Skeletal muscle cell (primary cell): Measurements from ENCODE around the gene TAOK3.
A peak's percentile ranks its signal among the peaks of the same experiment; 100 is the strongest.
"Not testable (repeated sequence)": the region's sequence is repeated elsewhere in the genome, so short reads cannot be mapped to it uniquely, and the experiment has no call there.

Experiments used
- DNase-seq: peaks from one replicate; pipeline ENCODE4 v3.0.0-alpha.2; 2010; ENCODE audit warnings: low read depth
- H3K4me3 ChIP-seq: 2 replicates; pipeline ENCODE4 v1.5.1; 2011; ENCODE audit warnings: low read depth, mild to moderate bottlenecking, control low read depth, low read length, moderate library complexity

The TAOK3 gene

DNA sequence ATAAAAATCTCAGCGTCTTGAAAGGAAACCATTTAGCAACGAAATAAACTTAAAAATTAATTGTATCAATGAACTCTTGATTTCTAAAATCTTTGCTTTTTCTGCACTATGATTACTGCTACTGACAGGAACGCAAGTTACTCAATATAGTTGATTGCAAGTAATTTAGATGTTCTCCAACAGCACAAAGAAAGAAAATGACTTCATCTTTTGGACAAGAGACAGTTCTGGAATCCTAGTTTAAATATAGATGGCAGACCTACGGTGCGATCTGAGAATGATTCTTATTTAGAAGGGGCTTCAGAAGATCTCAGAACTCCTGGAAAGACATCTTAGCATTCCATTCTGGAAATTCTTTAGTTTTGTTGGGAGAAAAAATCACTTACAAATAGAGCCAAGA is 2.2 kb upstream of the TAOK3 start:
- H3K4me3 ChIP-seq = no peak overlapping the region
- no peak for DNase-seq

DNA sequence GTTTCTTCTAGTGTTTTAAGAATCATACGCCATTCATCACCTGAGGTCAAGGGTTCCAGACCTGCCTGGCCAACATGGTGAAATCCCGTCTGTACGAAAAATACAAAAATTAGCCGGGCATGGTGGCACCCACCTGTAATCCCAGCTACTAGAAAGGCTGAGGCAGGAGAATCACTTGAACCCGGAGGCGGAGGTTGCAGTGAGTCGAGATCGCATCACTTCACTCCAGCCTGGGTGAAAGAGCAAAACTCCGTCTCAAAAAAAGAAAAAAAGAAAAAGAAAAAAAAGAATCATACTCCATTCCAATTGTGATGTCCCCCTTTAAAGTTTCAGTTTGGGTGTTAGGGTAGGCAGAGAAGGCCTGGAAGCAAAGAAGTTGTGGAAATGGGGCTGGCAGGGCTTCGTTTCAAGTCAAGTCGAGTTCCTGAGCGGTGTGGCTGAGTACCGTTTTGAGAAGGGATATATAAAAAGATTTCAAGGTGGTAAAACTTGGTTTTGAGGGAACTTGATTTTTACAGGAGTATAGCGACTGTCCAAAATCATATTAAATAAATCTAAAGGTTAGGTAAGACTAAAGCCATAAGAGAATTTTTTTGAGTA is 1.5 kb upstream of the TAOK3 start:
- no peak overlapping the region for H3K4me3 ChIP-seq
- no peak for DNase-seq

- DNase-seq = no peak
- H3K4me3 ChIP-seq = peak overlapping the region; percentile 77
Measured at GRCh38 chr12:118373616-118374015, 909 bp upstream of the TAOK3 start.

GRCh38 chr12:118371321-118372282 is 1.1 kb downstream of the TAOK3 start:
- DNase-seq = no peak
- peak overlapping the region; percentile 92 for H3K4me3 ChIP-seq

- no peak for DNase-seq
- H3K4me3 ChIP-seq = peak overlapping the region; percentile 92
Measured at GRCh38 chr12:118370601-118371000, 2.1 kb downstream of the TAOK3 start.

DNA sequence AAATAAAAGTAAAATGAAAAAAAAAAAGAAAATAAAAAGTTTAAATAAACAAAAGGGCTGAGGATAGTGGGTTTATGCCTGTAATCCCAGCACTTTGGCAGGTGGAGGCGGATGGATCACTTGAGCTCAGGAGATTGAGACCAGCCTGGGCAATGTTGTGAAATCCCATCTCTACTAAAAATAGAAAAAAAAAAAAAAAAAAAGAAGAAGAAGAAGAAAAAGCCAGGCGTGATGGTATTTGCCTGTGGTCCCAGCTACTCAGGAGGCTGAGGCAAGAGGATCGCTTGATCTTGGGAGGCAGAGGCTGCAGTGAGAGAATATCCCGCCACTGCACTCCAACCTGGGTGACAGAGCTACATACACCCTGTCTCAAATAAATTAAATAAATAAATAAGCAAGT is 3.9 kb downstream of the TAOK3 start:
- H3K4me3 ChIP-seq = no peak overlapping the region
- DNase-seq = no peak

- H3K4me3 ChIP-seq = no peak overlapping the region
Measured at GRCh38 chr12:118361889-118362288, 10.8 kb downstream of the TAOK3 start.

GRCh38 chr12:118361092-118361404 is 11.7 kb downstream of the TAOK3 start:
- DNase-seq = no peak
- H3K4me3 ChIP-seq = no peak overlapping the region

More at GRCh38 chr12:118361889-118362288, 10.8 kb downstream of the TAOK3 start:
- no peak for DNase-seq

DNA sequence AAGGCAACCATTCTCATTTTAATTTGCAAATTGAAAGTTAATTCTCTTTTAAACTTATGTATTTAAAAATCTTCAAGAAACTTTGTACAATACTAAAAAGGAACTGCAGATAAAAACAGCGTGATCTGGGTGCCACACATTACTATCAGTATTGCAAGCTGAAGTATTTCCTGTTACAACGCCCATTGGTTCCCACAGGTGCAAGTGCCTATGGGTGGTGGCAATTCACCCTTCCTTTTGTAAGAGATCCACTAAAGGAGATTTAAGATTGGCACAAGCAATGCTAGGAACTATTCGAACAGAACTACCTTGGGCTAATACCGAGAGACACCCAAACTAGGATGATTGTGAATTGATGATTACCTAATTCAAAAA is 13.2 kb downstream of the TAOK3 start:
- DNase-seq = no peak
- H3K4me3 ChIP-seq = no peak overlapping the region

- no peak for DNase-seq
- no peak overlapping the region for H3K4me3 ChIP-seq
Measured at GRCh38 chr12:118358612-118359540, 13.8 kb downstream of the TAOK3 start.

- no peak for DNase-seq
- H3K4me3 ChIP-seq = no peak overlapping the region
Measured at GRCh38 chr12:118358008-118358359, 14.7 kb downstream of the TAOK3 start.

GRCh38 chr12:118357257-118358007 is 15.3 kb downstream of the TAOK3 start:
- DNase-seq = no peak
- H3K4me3 ChIP-seq = no peak overlapping the region

DNA sequence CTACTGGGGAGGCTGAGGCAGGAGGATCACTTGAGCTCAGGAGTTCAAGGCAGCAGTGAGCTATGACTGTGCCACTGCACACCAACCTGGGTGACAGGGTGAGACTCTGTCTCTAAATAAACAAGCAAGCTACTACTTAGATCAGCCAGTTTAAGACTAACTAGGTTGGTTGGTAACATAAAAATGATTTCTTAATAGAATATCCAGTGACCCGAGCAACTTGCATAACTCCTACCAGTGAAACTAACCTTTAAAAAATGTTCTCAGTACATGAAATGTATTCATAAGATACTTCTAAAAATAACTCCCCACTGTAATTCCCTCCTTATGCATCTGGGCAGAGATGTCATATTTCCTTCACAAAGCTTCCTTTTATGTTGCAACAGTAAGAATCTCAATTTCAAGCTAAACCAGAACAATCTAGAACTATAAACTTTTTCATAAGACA is 15.9 kb downstream of the TAOK3 start:
- H3K4me3 ChIP-seq = no peak overlapping the region
- peak; percentile 49 for DNase-seq

DNA sequence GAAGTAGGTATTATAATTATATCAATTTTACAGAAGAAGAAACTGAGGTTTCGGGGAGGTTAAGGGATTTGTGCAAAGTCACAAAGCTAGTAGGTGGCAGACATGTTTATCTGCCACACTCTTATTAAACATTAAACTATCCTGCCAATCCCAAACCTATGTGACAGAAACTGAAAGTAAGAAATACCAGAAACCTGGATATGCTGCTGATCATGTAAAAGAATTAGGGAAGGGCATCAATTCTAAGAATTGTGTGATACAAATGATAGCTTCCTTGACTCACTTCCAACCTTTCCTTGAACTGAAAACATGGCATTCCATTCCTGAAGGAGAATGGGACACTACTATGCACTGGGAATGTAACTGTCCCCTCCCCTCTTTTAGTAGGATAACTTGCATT is 16.9 kb downstream of the TAOK3 start:
- H3K4me3 ChIP-seq = no peak overlapping the region
- no peak for DNase-seq

GRCh38 chr12:118354903-118355302 is 17.8 kb downstream of the TAOK3 start:
- DNase-seq = no peak
- no peak overlapping the region for H3K4me3 ChIP-seq

- H3K4me3 ChIP-seq, DNase-seq: not testable (repeated sequence)
Measured at GRCh38 chr12:118354503-118354902, 18.2 kb downstream of the TAOK3 start.

DNA sequence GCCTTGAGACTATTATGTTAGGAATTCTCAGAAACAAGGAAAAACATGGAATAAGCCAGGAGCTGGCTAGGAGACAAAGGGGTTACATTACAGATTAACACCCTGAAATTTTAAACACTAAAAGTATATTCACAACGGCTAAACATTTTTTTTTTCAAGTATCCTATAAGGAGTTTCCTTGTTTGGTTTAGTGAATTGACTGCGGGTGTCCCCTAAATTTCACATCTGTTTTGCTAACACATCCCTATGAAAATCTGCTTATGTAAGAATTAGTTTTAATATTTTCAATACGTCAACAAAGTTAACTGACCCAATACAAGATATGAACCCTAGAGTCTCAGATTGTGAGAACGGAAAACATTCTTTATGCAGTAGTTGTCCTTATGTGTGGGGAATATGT is 19.0 kb downstream of the TAOK3 start:
- DNase-seq = no peak
- H3K4me3 ChIP-seq = no peak overlapping the region

DNA sequence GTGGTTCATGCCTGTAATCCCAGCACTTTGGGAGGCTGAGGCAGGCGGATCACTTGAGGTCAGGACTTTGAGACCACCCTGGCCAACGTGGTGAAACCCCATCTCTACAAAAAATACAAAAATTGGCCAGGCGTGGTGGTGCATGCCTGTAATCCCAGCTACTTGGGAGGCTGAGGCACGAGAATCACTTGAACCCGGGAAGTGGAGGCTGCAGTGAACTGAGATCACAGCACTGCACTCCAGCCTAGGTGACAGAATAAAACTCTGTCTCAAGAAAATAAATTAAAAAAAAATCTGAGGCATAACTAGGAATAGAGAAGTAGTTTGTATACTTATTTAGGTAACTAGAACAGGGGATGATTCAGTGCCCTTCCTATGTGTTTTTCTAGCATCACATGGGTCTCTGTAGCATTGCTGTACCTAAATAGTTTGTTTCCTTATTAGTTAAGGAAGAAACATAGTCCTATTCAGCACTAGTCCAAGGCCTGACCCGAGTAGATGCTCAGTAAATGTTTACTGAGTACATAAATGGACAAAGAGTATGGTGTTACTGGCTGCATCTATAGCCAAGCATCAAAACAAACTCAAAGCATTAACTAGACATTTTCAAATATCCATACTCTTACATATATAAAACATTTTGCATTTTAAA is 21.7 kb downstream of the TAOK3 start:
- DNase-seq = no peak
- H3K4me3 ChIP-seq = no peak overlapping the region

DNA sequence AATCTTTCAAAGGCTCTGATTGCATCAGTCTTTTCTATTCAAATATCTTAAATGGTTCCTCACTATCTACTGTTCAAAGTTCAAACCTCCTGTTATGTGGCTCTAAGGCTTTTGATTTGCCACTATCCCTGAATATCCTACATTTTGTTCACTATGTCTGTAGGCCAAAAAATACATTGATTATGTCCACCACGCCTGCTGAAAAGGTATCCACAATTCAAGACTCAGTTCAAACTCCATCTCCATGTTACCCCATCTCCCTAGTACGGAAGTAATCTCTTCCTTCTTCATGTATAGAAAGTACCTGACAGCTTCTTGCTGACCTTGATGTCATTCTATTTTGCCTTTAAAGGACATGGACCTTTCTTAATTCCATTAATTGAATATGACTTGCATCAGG is 24.8 kb downstream of the TAOK3 start:
- H3K4me3 ChIP-seq = no peak overlapping the region
- DNase-seq = no peak
